Esophagus (tissue), 2 donors: Measurements from ENCODE around the gene CRYBB1. TPM values are rescaled to one million over a fixed set of nuclear protein-coding genes. Genes with fewer than 3 reads are reported as not detected.
"Not testable (repeated sequence)": the region's sequence is repeated elsewhere in the genome, so short reads cannot be mapped to it uniquely, and the experiment has no call there.

Experiments used
- H3K27ac ChIP-seq, 2 donors: one replicate each; pipeline ENCODE4 v1.5.1; 2013; ENCODE audit warnings: low read depth in 2 of 2, mild to moderate bottlenecking in 2 of 2, inconsistent platforms in 1 of 2, low read length in 1 of 2, moderate library complexity in 1 of 2
- H3K27me3 ChIP-seq, 2 donors: one replicate each; pipeline ENCODE4 v1.6.1; 2013; ENCODE audit warnings: low read length in 2 of 2, control low read depth in 1 of 2, mild to moderate bottlenecking in 1 of 2; ENCODE audit not compliant: insufficient read depth in 2 of 2, control insufficient read depth in 1 of 2
- H3K36me3 ChIP-seq, 2 donors: one replicate each; pipeline ENCODE4 v1.6.1; 2013; ENCODE audit warnings: low read length in 1 of 2; ENCODE audit not compliant: control insufficient read depth in 2 of 2, insufficient read depth in 2 of 2
- H3K4me1 ChIP-seq, 2 donors: one replicate each; pipeline ENCODE4 v1.6.1; 2013; ENCODE audit warnings: low read length in 1 of 2; ENCODE audit not compliant: control insufficient read depth in 2 of 2, insufficient read depth in 2 of 2
- H3K4me3 ChIP-seq, 2 donors: one replicate each; pipeline ENCODE4 v1.5.1; 2013; ENCODE audit warnings: low read length in 2 of 2, mild to moderate bottlenecking in 2 of 2, low read depth in 1 of 2, moderate library complexity in 1 of 2
- H3K9me3 ChIP-seq, 2 donors: one replicate each; pipeline ENCODE4 v1.6.1; 2013; ENCODE audit warnings: mild to moderate bottlenecking in 2 of 2, low read depth in 1 of 2, low read length in 1 of 2, moderate library complexity in 1 of 2; ENCODE audit not compliant: control insufficient read depth in 2 of 2, insufficient read depth in 1 of 2
- WGBS, 2 donors: extraction: QIAGEN DNeasy Blood & Tissue Kit; methylation state at CpG; one replicate each; pipeline ENCODE4 v1.1.7; 2013; 5-methylcytosine and 5-hydroxymethylcytosine counted together
- polyA plus RNA-seq, 2 donors: library from polyadenylated mRNA; stranded (reverse); fragments of 200-250 nt; gene quantifications; one replicate each; pipeline ENCODE4 v1.2.3, GENCODE V29; 2013
- donor health status: healthy with polysubstance abuse.
- donor health status: Bipolar disorder and iron deficiency.

The CRYBB1 gene
- polyA plus RNA-seq, 2 donors: 0.04 to 0.14 TPM

- no peaks in the 10 kb centered on the region for H3K9me3 ChIP-seq
- 88 to 99% methylated on average over 2 of the region's 2 CpGs for WGBS, 2 donors
- no peaks in the 10 kb centered on the region for H3K27me3 ChIP-seq
Observed at GRCh38 chr22:26620197-26620596, 2.4 kb upstream of the CRYBB1 start.

GRCh38 chr22:26619510-26619909 is 1.7 kb upstream of the CRYBB1 start:
- WGBS, 2 donors: 42 to 64% methylated on average over 6 of the region's 6 CpGs
- Histone ChIP-seq H3K27ac (no peak overlapping the region), H3K27me3 (no peaks in the 10 kb centered on the region)

More at GRCh38 chr22:26620197-26620596, 2.4 kb upstream of the CRYBB1 start:
- Histone ChIP-seq H3K27ac (no peak overlapping the region), H3K4me1 (no peaks in the 10 kb centered on the region), H3K4me3 (no peak overlapping the region), H3K36me3 (no peaks in the 10 kb centered on the region)

GRCh38 chr22:26618455-26618854 is 628 bp upstream of the CRYBB1 start:
- no peaks in the 10 kb centered on the region for H3K4me1 ChIP-seq
- no peaks in the 10 kb centered on the region for H3K9me3 ChIP-seq
- H3K4me3 ChIP-seq: no peak overlapping the region
- H3K27me3 ChIP-seq: no peaks in the 10 kb centered on the region
- no peaks in the 10 kb centered on the region for H3K36me3 ChIP-seq
- no peak overlapping the region for H3K27ac ChIP-seq
- 86 to 90% methylated on average over 8 of the region's 8 CpGs for WGBS, 2 donors

More at GRCh38 chr22:26619510-26619909, 1.7 kb upstream of the CRYBB1 start:
- Histone ChIP-seq H3K4me1 (no peaks in the 10 kb centered on the region), H3K4me3 (no peak overlapping the region), H3K36me3 (no peaks in the 10 kb centered on the region), H3K9me3 (no peaks in the 10 kb centered on the region)

- Histone ChIP-seq H3K4me1 (no peaks in the 10 kb centered on the region), H3K27me3 (no peaks in the 10 kb centered on the region), H3K36me3 (no peaks in the 10 kb centered on the region), H3K9me3 (no peaks in the 10 kb centered on the region), H3K27ac (no peak overlapping the region), H3K4me3 (no peak overlapping the region)
- WGBS, 2 donors: 64 to 77% methylated on average over 2 of the region's 2 CpGs
Observed at GRCh38 chr22:26616650-26617049, 1.2 kb downstream of the CRYBB1 start.

GRCh38 chr22:26615830-26616435 is 1.9 kb downstream of the CRYBB1 start:
- Histone ChIP-seq H3K4me1 (no peaks in the 10 kb centered on the region), H3K4me3 (no peak overlapping the region), H3K36me3 (no peaks in the 10 kb centered on the region), H3K27me3 (no peaks in the 10 kb centered on the region), H3K27ac (no peak overlapping the region), H3K9me3 (no peaks in the 10 kb centered on the region)
- WGBS, 2 donors: 78 to 81% methylated on average over 7 to 11 of the region's 11 CpGs

GRCh38 chr22:26615149-26615548 is 2.7 kb downstream of the CRYBB1 start:
- Histone ChIP-seq H3K27me3 (no peaks in the 10 kb centered on the region), H3K4me1 (no peaks in the 10 kb centered on the region), H3K9me3 (no peaks in the 10 kb centered on the region), H3K36me3 (no peaks in the 10 kb centered on the region), H3K27ac (no peak overlapping the region), H3K4me3 (no peak overlapping the region)
- 40 to 57% methylated on average over 5 of the region's 5 CpGs for WGBS, 2 donors

- 49 to 54% methylated on average over 14 of the region's 14 CpGs for WGBS, 2 donors
- Histone ChIP-seq H3K27me3 (no peaks in the 10 kb centered on the region), H3K4me3 (no peak overlapping the region), H3K9me3 (no peaks in the 10 kb centered on the region), H3K4me1 (no peaks in the 10 kb centered on the region), H3K27ac (no peak overlapping the region), H3K36me3 (no peaks in the 10 kb centered on the region)
Observed at GRCh38 chr22:26614322-26614721, 3.5 kb downstream of the CRYBB1 start.

- WGBS, 2 donors: 26 to 32% methylated on average over 10 of the region's 10 CpGs
- not testable (repeated sequence) for H3K4me1 ChIP-seq, H3K36me3 ChIP-seq, H3K9me3 ChIP-seq, H3K27me3 ChIP-seq, H3K27ac ChIP-seq, H3K4me3 ChIP-seq
Observed at GRCh38 chr22:26613753-26614152, 4.1 kb downstream of the CRYBB1 start.

- Histone ChIP-seq H3K27ac (no peak overlapping the region), H3K4me1 (no peaks in the 10 kb centered on the region), H3K4me3 (no peak overlapping the region), H3K27me3 (no peaks in the 10 kb centered on the region), H3K9me3 (no peaks in the 10 kb centered on the region), H3K36me3 (no peaks in the 10 kb centered on the region)
- WGBS, 2 donors: 87% methylated on average over 4 of the region's 4 CpGs
Observed at GRCh38 chr22:26612652-26613051, 5.2 kb downstream of the CRYBB1 start.

GRCh38 chr22:26610996-26611395 is 6.8 kb downstream of the CRYBB1 start:
- Histone ChIP-seq H3K4me3 (no peak overlapping the region), H3K9me3 (no peaks in the 10 kb centered on the region), H3K4me1 (no peaks in the 10 kb centered on the region), H3K27me3 (no peaks in the 10 kb centered on the region), H3K27ac (no peak overlapping the region), H3K36me3 (no peaks in the 10 kb centered on the region)
- WGBS, 2 donors: 67 to 73% methylated on average over 2 of the region's 2 CpGs
